GM23248 (cell line): ENCODE results near the gene AQP12A.

Experiments used
- EZH2 ChIP-seq: fragments of 200-600 bp; sonication (generic); IDR thresholded peaks from 2 replicates; pipeline ENCODE4 v1.6.1; 2018; ENCODE audit warnings: antibody characterized with exemption, mild to moderate bottlenecking; ENCODE audit not compliant: insufficient read depth, poor library complexity, severe bottlenecking
- EZH2phosphoT487 ChIP-seq: fragments of 200-600 bp; sonication (generic); IDR thresholded peaks from 2 replicates; pipeline ENCODE4 v1.6.1; 2018; ENCODE audit warnings: antibody characterized with exemption, moderate library complexity, mild to moderate bottlenecking, low read depth; ENCODE audit not compliant: insufficient read depth

- TF ChIP-seq EZH2phosphoT487 (no peak), EZH2 (no peak)
Observed at GRCh38 chr2:240733803-240734495, 42.3 kb downstream of the AQP12A start.
